ENCODE measurements around the gene ZNF581. TPM values are rescaled to one million over a fixed set of nuclear protein-coding genes. Genes with fewer than 3 reads are reported as not detected.

The ZNF581 gene
- polyA plus RNA-seq, 1 experiment: 31.3 TPM

GRCh38 chr19:55605637-55606470 lies 37.6 kb upstream of the ZNF581 start, which contains the start of gene ZNF865:
TSS of gene ZNF865 (plus strand) at chr19:55605647. CDS start at chr19:55613619, 7,972 bp downstream.
- CTCF ChIA-PET: interaction anchor here (0.6 to 2.4 kb wide), 28 partner anchors 13 to 1467 kb away, joined by 3 to 40 read pairs (median 4); partner anchors contain the start of genes ZNF579 and ZNF784
- peak; percentile 88 for TF ChIP-seq CTCF (IDR thresholded peaks at IDR 0.05; ENCODE audit: insufficient read depth, low read depth, low read length)
- Histone ChIP-seq H3K27me3 (ENCODE audit: control insufficient read depth, insufficient read depth, low read length) (no peaks in the 10 kb centered on the region), H3K36me3 (ENCODE audit: control insufficient read depth, insufficient read depth, low read length) (peaks cover 6% of the 10 kb centered on the region; the same call in 1 of the 2 replicates), H3K4me3 (ENCODE audit: low read depth, low read length) (peak within 1 kb of the TSS; percentile 90)
- no peak for DNase-seq (ENCODE audit: low read depth)
- POLR2A ChIA-PET: no interaction called here

GRCh38 chr19:55606471-55606787 lies 37.0 kb upstream of the ZNF581 start:
- POLR2A ChIA-PET: no interaction called here
- Histone ChIP-seq H3K36me3 (ENCODE audit: control insufficient read depth, insufficient read depth, low read length) (peaks cover 6% of the 10 kb centered on the region; the same call in 1 of the 2 replicates), H3K4me3 (ENCODE audit: low read depth, low read length) (peak overlapping the region; percentile 90), H3K27me3 (ENCODE audit: control insufficient read depth, insufficient read depth, low read length) (no peaks in the 10 kb centered on the region)
- CTCF ChIA-PET: interaction anchor here (0.6 to 2.4 kb wide), 27 partner anchors 12 to 1467 kb away, joined by 3 to 40 read pairs (median 4); partner anchors contain the start of genes ZNF579 and ZNF784
- no peak for DNase-seq (ENCODE audit: low read depth)
- no peak for TF ChIP-seq CTCF (IDR thresholded peaks at IDR 0.05; ENCODE audit: insufficient read depth, low read depth, low read length)

GRCh38 chr19:55606817-55607216 lies 36.6 kb upstream of the ZNF581 start:
- TF ChIP-seq CTCF (IDR thresholded peaks at IDR 0.05; ENCODE audit: insufficient read depth, low read depth, low read length): no peak

GRCh38 chr19:55609326-55609725 lies 34.1 kb upstream of the ZNF581 start:
- H3K4me3 ChIP-seq (ENCODE audit: low read depth, low read length): no peak overlapping the region
- no peak for TF ChIP-seq CTCF (IDR thresholded peaks at IDR 0.05; ENCODE audit: insufficient read depth, low read depth, low read length)
- CTCF ChIA-PET: interaction anchor here (0.5 kb wide), 1 partner anchor 442 kb away, joined by 4 read pairs; no protein-coding TSS in a partner anchor
- no peaks in the 10 kb centered on the region for H3K27me3 ChIP-seq (ENCODE audit: control insufficient read depth, insufficient read depth, low read length)
- no peak for DNase-seq (ENCODE audit: low read depth)
- POLR2A ChIA-PET: no interaction called here
- H3K36me3 ChIP-seq (ENCODE audit: control insufficient read depth, insufficient read depth, low read length): peaks cover 7% of the 10 kb centered on the region; the same call in 1 of the 2 replicates

More at GRCh38 chr19:55606817-55607216, 36.6 kb upstream of the ZNF581 start:
- ChIA-PET CTCF (interaction anchor here (0.6 to 2.4 kb wide), 24 partner anchors 12 to 1468 kb away, joined by 3 to 40 read pairs (median 6); partner anchors contain the start of genes ZNF579 and ZNF784), POLR2A (no interaction called here)
- DNase-seq (ENCODE audit: low read depth): no peak
- no peaks in the 10 kb centered on the region for H3K27me3 ChIP-seq (ENCODE audit: control insufficient read depth, insufficient read depth, low read length)
- H3K36me3 ChIP-seq (ENCODE audit: control insufficient read depth, insufficient read depth, low read length): peaks cover 6% of the 10 kb centered on the region; the same call in 1 of the 2 replicates
- no peak overlapping the region for H3K4me3 ChIP-seq (ENCODE audit: low read depth, low read length)

- Histone ChIP-seq H3K36me3 (ENCODE audit: control insufficient read depth, insufficient read depth, low read length) (peaks cover 13% of the 10 kb centered on the region), H3K4me3 (ENCODE audit: low read depth, low read length) (no peak overlapping the region), H3K27me3 (ENCODE audit: control insufficient read depth, insufficient read depth, low read length) (no peaks in the 10 kb centered on the region)
- no peak for DNase-seq (ENCODE audit: low read depth)
- no peak for TF ChIP-seq CTCF (IDR thresholded peaks at IDR 0.05; ENCODE audit: insufficient read depth, low read depth, low read length)
- ChIA-PET POLR2A (no interaction called here), CTCF (interaction anchor here (0.9 to 1.2 kb wide), 2 partner anchors 16 to 21 kb away, joined by 3 read pairs; no protein-coding TSS in a partner anchor)
Measured at GRCh38 chr19:55611300-55611982, 32.0 kb upstream of the ZNF581 start.
